ENCODE data around the gene MRGPRX1.

Gene MRGPRX1

GRCh38 chr11:18939314-18939713 lies at the start of gene MRGPRX1:
MRGPRX1 (minus strand) TSS chr11:18939414; CDS start chr11:18934784, 4,630 bp downstream.
- no peak for TF ChIP-seq CTCF (conservative IDR thresholded peaks at IDR 0.05; ENCODE audit: low read depth, low read length)
- no peak for DNase-seq (ENCODE audit: low read depth)
- no peak within 1 kb of the TSS for H3K4me3 ChIP-seq (ENCODE audit: low read length)

- TF ChIP-seq CTCF (conservative IDR thresholded peaks at IDR 0.05; ENCODE audit: low read depth, low read length) = no peak
- DNase-seq (ENCODE audit: low read depth) = no peak
- no peak overlapping the region for H3K4me3 ChIP-seq (ENCODE audit: low read length)
These were observed 48.4 kb upstream of the MRGPRX1 start for GRCh38 chr11:18987454-18988231.

- H3K4me3 ChIP-seq (ENCODE audit: low read length) = no peak overlapping the region
- TF ChIP-seq CTCF (conservative IDR thresholded peaks at IDR 0.05; ENCODE audit: low read depth, low read length) = no peak
- DNase-seq (ENCODE audit: low read depth) = no peak
These were observed 47.5 kb upstream of the MRGPRX1 start for GRCh38 chr11:18986744-18987143.

- no peak overlapping the region for H3K4me3 ChIP-seq (ENCODE audit: low read length)
- TF ChIP-seq CTCF (conservative IDR thresholded peaks at IDR 0.05; ENCODE audit: low read depth, low read length) = no peak
- no peak for DNase-seq (ENCODE audit: low read depth)
These were observed 42.7 kb upstream of the MRGPRX1 start for GRCh38 chr11:18981897-18982296.

- H3K4me3 ChIP-seq (ENCODE audit: low read length) = no peak overlapping the region
- no peak for DNase-seq (ENCODE audit: low read depth)
- TF ChIP-seq CTCF (conservative IDR thresholded peaks at IDR 0.05; ENCODE audit: low read depth, low read length) = no peak
These were observed 35.0 kb upstream of the MRGPRX1 start for GRCh38 chr11:18974192-18974591.

- DNase-seq (ENCODE audit: low read depth) = no peak
- no peak for TF ChIP-seq CTCF (conservative IDR thresholded peaks at IDR 0.05; ENCODE audit: low read depth, low read length)
- no peak overlapping the region for H3K4me3 ChIP-seq (ENCODE audit: low read length)
These were observed 33.1 kb upstream of the MRGPRX1 start for GRCh38 chr11:18972336-18972735.

- DNase-seq (ENCODE audit: low read depth) = no peak
- TF ChIP-seq CTCF (conservative IDR thresholded peaks at IDR 0.05; ENCODE audit: low read depth, low read length) = no peak
- H3K4me3 ChIP-seq (ENCODE audit: low read length) = no peak overlapping the region
These were observed 30.5 kb upstream of the MRGPRX1 start for GRCh38 chr11:18969720-18970119.
